ENCODE results near the gene LRP1B.

DNA sequence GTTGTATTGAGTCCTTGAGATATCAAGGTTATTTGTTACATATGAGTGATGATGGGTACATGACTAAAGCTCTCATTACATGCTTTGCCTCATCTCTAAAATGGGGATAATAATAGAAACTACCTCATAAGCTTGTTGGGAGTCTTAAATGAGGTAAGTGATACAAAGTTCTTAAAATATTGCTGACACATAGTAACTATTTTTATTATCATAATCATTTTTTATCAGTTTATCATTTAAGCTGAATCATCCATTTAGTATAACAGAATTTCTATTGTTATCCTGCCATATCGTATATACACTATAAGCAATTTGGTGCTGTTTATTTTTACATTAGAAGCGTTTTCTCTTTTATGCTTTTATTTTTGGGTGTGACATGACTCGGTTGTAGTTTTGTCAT is 871.1 kb downstream of the LRP1B start:
- TF ChIP-seq, protein P1, sequence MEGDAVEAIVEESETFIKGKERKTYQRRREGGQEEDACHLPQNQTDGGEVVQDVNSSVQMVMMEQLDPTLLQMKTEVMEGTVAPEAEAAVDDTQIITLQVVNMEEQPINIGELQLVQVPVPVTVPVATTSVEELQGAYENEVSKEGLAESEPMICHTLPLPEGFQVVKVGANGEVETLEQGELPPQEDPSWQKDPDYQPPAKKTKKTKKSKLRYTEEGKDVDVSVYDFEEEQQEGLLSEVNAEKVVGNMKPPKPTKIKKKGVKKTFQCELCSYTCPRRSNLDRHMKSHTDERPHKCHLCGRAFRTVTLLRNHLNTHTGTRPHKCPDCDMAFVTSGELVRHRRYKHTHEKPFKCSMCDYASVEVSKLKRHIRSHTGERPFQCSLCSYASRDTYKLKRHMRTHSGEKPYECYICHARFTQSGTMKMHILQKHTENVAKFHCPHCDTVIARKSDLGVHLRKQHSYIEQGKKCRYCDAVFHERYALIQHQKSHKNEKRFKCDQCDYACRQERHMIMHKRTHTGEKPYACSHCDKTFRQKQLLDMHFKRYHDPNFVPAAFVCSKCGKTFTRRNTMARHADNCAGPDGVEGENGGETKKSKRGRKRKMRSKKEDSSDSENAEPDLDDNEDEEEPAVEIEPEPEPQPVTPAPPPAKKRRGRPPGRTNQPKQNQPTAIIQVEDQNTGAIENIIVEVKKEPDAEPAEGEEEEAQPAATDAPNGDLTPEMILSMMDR (IDR thresholded peaks at IDR 0.05), result no peak
- no peak for TF ChIP-seq POLR2A (IDR thresholded peaks at IDR 0.05)

All from Peyer's patch (tissue), 4 donors.